Airway epithelial cell (primary cell): ENCODE results near the gene TUBB2B. TPM values are rescaled to one million over a fixed set of nuclear protein-coding genes. Genes with fewer than 3 reads are reported as not detected.

ENCODE experiments used
- total RNA-seq: library from RNA; depleted of rRNA; stranded (reverse); fragments of >200 nt; gene quantifications from 2 replicates; pipeline ENCODE4 v1.2.3, GENCODE V29; 2015

The TUBB2B gene
- total RNA-seq = 2.6 and 2.9 TPM in 2 replicates

GRCh38 chr6:3227363-3228045, at the start of gene TUBB2B:
TUBB2B (minus strand) TSS chr6:3227653; CDS start chr6:3227543, 110 bp downstream.

GRCh38 chr6:3258720-3259490, 31.5 kb upstream of the TUBB2B start, which contains the start of gene PSMG4:
PSMG4 (plus strand) TSS chr6:3258947; CDS start chr6:3259023, 76 bp downstream.

Other genes starting within 250 kb of the TUBB2B start
- 24.8 and 39.9 TPM in 2 replicates for gene NQO2, start 227.8 kb downstream of the TUBB2B start, total RNA-seq
- gene RIPK1, start 159.2 kb downstream of the TUBB2B start, total RNA-seq = 10.6 and 11.1 TPM in 2 replicates
- gene BPHL, start 108.9 kb downstream of the TUBB2B start, total RNA-seq = 17.4 and 19.9 TPM in 2 replicates
- 77.1 and 90.3 TPM in 2 replicates for gene TUBB2A, start 70.1 kb downstream of the TUBB2B start, total RNA-seq
- gene PSMG4, start 31.3 kb upstream of the TUBB2B start, total RNA-seq = 16.2 and 18.3 TPM in 2 replicates
- 24.8 and 26.8 TPM in 2 replicates for gene SLC22A23, start 229.4 kb upstream of the TUBB2B start, total RNA-seq